ENCODE data around the gene ZNF362.

Gene ZNF362

GRCh38 chr1:33346927-33347649 lies 90.8 kb downstream of the ZNF362 start:
- peak; percentile 81 for DNase-seq (ENCODE audit: low read depth)

- no peak for DNase-seq (ENCODE audit: low read depth)
Observed at GRCh38 chr1:33347650-33347992, 91.3 kb downstream of the ZNF362 start.

GRCh38 chr1:33348194-33348593 lies 91.9 kb downstream of the ZNF362 start:
- no peak for DNase-seq (ENCODE audit: low read depth)

GRCh38 chr1:33348676-33349080 lies 92.4 kb downstream of the ZNF362 start:
- DNase-seq (ENCODE audit: low read depth) = no peak

GRCh38 chr1:33349081-33349759 lies 92.9 kb downstream of the ZNF362 start:
- no peak for DNase-seq (ENCODE audit: low read depth)

GRCh38 chr1:33349778-33350610 lies 93.7 kb downstream of the ZNF362 start:
- DNase-seq (ENCODE audit: low read depth) = peak; percentile 65

Data from stromal cell of bone marrow (primary cell).